DLD1 (cell line): ENCODE results near the gene ANTXR1.
"Not testable (repeated sequence)": the region's sequence is repeated elsewhere in the genome, so short reads cannot be mapped to it uniquely, and the experiment has no call there.

Experiments
- in situ Hi-C: cut with HindIII; loops from 2 replicates; pipeline ENCODE4 v1.10.0; 2017; ENCODE audit warnings: low sequenced_read_pairs

ANTXR1 gene

DNA sequence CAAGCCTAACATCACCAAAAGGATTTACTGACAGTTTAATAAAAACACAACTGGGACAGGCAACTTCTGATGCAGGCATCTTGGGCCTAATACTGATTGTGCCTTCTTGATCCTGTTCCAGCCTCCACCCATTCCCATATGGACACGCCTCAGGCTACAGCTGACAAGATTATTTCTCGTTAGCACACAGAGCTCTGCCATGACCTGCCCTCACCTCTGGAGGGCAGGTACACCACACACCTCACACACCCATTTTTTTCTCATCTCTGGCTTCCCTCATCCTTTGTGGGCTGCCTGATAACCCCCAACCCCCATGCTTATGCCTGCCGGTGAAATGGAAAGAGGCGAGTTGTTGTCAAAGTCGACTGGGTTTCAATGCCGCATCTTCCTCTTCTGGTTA lies 147.0 kb downstream of the ANTXR1 start:
- in situ Hi-C loops: no loop called here

GRCh38 chr2:69162057-69162456 lies 149.1 kb downstream of the ANTXR1 start:
- in situ Hi-C loops: no loop called here

DNA sequence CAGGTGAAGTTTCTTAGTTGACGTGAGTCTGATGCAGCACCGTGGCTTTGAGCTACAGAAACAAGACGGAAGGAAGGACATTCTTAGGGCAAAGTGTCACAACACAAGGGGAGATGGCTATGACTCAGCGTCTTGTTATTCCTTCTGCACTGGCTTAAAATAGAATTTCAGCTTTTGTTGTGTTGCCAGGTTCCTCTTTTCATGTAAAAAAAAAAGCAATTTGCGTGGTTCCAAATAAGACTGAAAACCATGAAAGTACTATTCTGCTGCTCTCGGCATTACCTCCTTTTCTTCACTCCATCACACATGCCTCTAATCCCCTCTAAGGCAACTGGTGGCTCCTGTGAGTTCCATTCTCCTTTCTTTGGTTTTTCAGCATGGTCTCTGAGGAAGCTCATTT lies 150.1 kb downstream of the ANTXR1 start:
- in situ Hi-C loops: no loop called here

DNA sequence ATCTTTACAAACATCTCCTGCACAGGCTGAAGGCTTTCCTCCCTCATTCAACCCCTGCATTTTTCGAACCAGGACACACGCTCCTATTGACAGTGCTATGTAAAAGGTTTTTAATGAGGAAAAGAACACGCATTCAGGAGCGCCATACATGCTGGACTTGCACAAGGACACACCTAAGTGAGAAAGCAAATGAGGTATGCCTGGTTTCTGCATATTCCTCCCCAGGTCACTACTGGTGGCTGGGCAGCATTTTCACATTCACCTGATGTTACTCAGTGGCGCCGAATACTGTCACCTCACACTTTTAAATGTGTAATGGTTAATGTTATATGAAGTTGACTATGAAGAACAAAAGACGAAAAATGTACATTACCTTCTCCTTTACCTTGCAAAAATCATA lies 150.6 kb downstream of the ANTXR1 start:
- in situ Hi-C loops: no loop called here

- in situ Hi-C loops: no loop called here
Observed at GRCh38 chr2:69164061-69164778, 151.2 kb downstream of the ANTXR1 start.

- in situ Hi-C loops: no loop called here
Observed at GRCh38 chr2:69165091-69165880, 152.3 kb downstream of the ANTXR1 start.

DNA sequence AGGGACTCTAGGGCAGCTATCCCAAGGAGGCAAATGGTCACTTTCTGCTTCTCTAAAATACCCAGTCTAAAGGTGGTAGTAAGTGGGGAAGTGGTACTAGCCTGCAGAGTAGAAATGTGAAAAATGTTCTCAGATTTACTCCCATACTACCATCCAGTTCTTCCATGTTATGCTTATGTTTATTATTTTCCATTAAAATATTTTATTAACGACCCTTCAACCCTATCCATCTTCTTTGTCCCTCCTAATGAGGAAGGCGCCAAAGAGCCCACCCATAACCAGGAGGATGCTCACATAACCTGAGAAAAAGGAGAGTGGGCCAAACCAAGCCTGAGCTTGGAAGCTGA lies 153.5 kb downstream of the ANTXR1 start:
- in situ Hi-C loops: no loop called here

- in situ Hi-C loops: no loop called here
Observed at GRCh38 chr2:69166812-69167468, 154.0 kb downstream of the ANTXR1 start.

GRCh38 chr2:69167469-69167822 lies 154.5 kb downstream of the ANTXR1 start:
- in situ Hi-C loops: no loop called here

- in situ Hi-C loops: no loop called here
Observed at GRCh38 chr2:69168144-69168813, 155.3 kb downstream of the ANTXR1 start.

GRCh38 chr2:69168950-69169654 lies 156.1 kb downstream of the ANTXR1 start:
- in situ Hi-C loops: no loop called here

- in situ Hi-C loops: no loop called here
Observed at GRCh38 chr2:69169655-69170389, 156.8 kb downstream of the ANTXR1 start.

DNA sequence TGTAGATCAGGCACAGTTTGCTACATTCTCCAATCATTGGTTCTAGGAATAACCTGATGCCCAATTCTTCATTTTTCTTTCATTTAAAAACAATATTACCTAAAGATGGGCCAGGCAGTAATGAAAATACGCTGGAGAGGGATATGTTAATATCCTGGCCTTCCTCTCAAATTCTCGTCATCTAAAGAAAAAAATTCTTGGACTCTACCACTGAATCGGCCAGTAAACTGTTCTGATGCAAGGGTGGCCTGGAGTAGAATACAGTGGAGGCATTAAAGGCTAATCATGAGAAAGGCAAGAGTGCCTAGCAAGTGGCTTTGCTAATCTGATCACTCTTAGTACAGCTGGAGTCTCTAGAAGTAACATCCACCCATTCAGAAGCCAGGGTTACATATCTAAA lies 157.7 kb downstream of the ANTXR1 start:
- in situ Hi-C loops: no loop called here

- in situ Hi-C loops: no loop called here
Observed at GRCh38 chr2:69171116-69171896, 158.3 kb downstream of the ANTXR1 start.

- in situ Hi-C loops: no loop called here
Observed at GRCh38 chr2:69171897-69172525, 159.0 kb downstream of the ANTXR1 start.

GRCh38 chr2:69173706-69174105 lies 160.7 kb downstream of the ANTXR1 start:
- in situ Hi-C loops: no loop called here

DNA sequence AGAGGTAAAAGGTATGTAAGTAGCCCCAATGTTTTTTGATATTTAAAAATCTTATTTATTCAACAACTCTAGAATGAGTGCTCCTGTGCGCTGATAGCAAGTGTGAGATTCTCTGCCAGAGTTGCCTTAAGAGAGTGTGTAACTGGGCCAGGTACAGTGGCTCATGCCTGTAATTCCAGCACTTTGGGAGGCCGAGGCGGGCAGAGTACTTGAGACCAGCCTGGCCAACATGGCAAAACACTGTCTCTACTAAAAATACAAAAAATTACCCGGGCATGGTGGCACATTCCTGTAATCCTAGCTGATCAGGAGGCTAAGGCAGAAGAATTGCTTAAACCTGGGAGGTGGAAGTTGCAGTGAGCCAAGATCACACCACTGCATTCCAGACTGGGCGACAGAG lies 161.2 kb downstream of the ANTXR1 start:
- in situ Hi-C loops: not testable (repeated sequence)

- in situ Hi-C loops: no loop called here
Observed at GRCh38 chr2:69175790-69176715, 163.1 kb downstream of the ANTXR1 start.
